ENCODE results near the gene CPNE5. TPM values are rescaled to one million over a fixed set of nuclear protein-coding genes. Genes with fewer than 3 reads are reported as not detected.
A peak's percentile ranks its signal among the peaks of the same experiment; 100 is the strongest.

CPNE5 gene
- total RNA-seq, 1 donor from 2014 or later = 2.3 TPM

DNA sequence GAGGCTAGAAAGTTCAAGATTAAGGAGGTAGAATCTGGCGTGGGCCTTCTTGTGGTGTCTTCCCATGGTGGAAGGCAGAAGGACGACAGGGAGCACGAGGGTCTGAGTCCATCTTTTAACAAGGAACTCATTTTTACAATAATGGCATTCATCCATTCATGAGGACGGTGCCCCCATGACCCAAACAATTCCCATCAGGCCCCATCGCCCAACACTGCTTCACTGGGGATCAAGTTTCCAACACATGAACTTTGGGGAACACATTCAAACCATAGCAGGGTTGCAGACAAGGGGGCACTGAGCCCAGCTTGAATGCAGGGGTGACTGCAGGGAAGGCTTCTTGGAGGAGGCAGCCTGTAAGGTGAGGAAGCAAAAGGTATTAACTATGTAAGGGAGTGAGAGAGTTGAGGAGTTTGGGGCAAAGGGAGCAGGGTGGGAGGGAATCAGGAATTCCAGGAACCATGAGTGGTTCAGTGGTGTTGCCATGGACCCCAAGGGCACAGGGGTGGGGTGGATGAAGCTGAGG, 136.1 kb downstream of the CPNE5 start:
- no peaks in the 10 kb centered on the region for H3K36me3 ChIP-seq
- ATAC-seq (no peak), DNase-seq (peak; percentile 18)
- no peak overlapping the region for H3K4me3 ChIP-seq
- no peaks in the 10 kb centered on the region for H3K27me3 ChIP-seq
- no peak overlapping the region for H3K27ac ChIP-seq
- intact Hi-C loops (cut with DNase I) = no loop called here
- TF ChIP-seq, protein P1, sequence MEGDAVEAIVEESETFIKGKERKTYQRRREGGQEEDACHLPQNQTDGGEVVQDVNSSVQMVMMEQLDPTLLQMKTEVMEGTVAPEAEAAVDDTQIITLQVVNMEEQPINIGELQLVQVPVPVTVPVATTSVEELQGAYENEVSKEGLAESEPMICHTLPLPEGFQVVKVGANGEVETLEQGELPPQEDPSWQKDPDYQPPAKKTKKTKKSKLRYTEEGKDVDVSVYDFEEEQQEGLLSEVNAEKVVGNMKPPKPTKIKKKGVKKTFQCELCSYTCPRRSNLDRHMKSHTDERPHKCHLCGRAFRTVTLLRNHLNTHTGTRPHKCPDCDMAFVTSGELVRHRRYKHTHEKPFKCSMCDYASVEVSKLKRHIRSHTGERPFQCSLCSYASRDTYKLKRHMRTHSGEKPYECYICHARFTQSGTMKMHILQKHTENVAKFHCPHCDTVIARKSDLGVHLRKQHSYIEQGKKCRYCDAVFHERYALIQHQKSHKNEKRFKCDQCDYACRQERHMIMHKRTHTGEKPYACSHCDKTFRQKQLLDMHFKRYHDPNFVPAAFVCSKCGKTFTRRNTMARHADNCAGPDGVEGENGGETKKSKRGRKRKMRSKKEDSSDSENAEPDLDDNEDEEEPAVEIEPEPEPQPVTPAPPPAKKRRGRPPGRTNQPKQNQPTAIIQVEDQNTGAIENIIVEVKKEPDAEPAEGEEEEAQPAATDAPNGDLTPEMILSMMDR (IDR thresholded peaks at IDR 0.05) = no peak
- H3K4me1 ChIP-seq = no peaks in the 10 kb centered on the region
- no peaks in the 10 kb centered on the region for H3K9me3 ChIP-seq

DNA sequence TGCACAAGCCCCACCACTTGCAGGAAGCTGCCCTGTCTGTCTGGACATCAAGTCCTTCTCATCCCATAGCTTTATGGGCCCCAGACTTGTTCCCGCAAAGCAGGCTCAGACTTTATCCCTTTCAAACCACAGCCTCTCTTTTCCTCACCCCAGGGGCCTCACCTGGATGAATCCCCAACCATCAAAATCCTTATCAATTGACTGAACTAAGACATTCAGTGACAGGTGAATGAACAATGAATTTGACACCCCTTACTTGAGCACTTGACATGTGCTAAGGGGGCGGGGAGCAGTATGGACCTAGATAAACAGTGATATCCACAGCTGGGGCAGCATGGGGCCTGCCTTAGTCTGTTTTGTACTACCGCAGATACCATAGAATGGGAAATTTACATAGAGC, 136.6 kb downstream of the CPNE5 start:
- no peak overlapping the region for H3K27ac ChIP-seq
- DNase-seq = no peak
- ATAC-seq = no peak
- intact Hi-C loops (cut with DNase I) = no loop called here
- no peaks in the 10 kb centered on the region for H3K36me3 ChIP-seq
- no peak overlapping the region for H3K4me3 ChIP-seq
- TF ChIP-seq, protein P1 (IDR thresholded peaks at IDR 0.05) = no peak
- H3K27me3 ChIP-seq = no peaks in the 10 kb centered on the region
- H3K9me3 ChIP-seq = no peaks in the 10 kb centered on the region
- no peaks in the 10 kb centered on the region for H3K4me1 ChIP-seq

DNA sequence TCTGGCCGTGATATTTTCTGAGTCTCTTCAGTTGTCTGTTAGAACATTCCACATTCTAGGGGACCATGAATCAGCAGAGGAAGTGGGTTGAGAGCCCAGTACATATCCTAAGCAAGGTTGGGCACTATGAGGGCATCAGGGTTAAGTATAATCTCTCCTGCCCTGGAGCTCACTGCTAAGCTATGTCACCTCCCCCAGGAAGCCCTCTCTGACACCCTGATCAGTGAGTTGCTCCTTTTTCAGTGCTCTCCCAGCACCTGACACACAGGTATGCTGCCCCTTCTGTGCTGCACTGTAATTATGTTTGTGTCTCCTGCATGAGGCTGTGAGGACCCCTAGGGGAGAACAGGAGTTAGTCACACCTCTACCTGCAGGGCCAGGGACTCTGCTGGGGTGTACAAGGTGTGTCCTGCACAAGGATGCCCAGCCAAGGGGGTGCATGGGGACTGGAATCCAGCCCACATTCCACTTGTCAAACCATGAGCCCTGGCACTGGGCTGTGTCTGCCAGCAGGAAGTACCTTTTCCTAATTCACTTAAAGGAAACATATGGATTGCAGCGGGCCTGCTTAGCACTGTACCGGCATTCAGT, 137.7 kb downstream of the CPNE5 start:
- no peaks in the 10 kb centered on the region for H3K9me3 ChIP-seq
- no peaks in the 10 kb centered on the region for H3K4me1 ChIP-seq
- ATAC-seq (peak; percentile 48), DNase-seq (peak; percentile 45)
- TF ChIP-seq, protein P1 (IDR thresholded peaks at IDR 0.05) = no peak
- no peaks in the 10 kb centered on the region for H3K36me3 ChIP-seq
- no peak overlapping the region for H3K27ac ChIP-seq
- no peak overlapping the region for H3K4me3 ChIP-seq
- H3K27me3 ChIP-seq = no peaks in the 10 kb centered on the region
- intact Hi-C loops (cut with DNase I) = no loop called here

DNA sequence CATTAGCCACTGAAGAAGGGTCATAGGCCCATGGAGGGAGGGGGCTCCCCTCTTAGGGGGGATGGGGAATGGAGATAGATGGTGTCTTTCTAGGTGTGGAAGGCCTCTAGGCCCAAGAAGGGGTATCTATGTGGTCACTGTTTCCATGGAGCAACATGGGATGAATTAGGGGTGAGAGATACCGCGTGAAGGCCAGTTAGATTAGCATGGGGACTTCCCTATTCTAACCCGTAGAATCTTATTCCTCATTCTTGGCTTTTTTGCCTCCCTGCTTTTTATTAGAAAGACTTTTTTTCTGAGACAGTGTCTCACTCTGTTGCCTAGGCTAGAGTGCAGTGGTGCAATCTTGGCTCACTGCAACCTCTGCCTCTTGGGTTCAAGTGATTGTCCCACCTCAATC, 138.4 kb downstream of the CPNE5 start:
- H3K27ac ChIP-seq = no peak overlapping the region
- no peaks in the 10 kb centered on the region for H3K4me1 ChIP-seq
- peak; percentile 34 for ATAC-seq
- no peaks in the 10 kb centered on the region for H3K36me3 ChIP-seq
- no peaks in the 10 kb centered on the region for H3K9me3 ChIP-seq
- intact Hi-C loops (cut with DNase I) = no loop called here
- H3K4me3 ChIP-seq = no peak overlapping the region
- TF ChIP-seq, protein P1 (IDR thresholded peaks at IDR 0.05) = no peak
- H3K27me3 ChIP-seq = no peaks in the 10 kb centered on the region
- no peak for DNase-seq

DNA sequence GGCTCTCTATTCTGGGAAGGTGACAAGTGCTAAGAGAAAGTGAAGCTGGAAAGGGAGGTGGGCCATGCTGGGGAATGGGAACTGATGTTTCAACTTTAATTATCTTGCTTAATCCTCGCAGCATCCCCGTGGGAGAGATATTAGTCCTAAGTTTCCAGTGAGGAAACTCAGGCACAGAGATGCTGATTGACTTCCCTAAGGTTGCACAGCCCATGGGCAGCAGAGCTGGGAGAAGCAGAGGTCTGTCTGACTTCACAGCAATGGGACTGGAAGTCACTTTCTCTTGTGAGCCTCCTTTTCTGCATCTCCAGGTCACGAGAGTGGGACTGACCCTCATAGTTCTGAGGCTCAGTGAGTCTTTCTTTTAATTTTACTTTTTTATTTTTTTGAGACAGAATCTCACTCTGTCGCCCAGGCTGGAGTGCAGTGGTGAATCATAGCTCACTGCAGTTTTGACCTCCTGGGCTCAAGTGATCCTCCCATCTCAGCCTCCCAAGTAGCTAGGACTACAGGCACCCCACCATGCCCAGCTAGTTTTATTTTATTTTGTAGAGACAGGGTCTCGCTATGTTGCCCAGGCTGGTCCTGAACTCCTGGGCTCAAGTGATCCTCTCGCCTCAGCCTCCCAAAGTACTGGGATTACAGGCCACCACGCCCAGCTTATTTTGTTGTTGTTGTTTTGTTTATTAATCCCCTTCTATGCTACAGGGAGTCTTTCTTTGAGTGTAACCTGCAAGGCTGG, 139.0 kb downstream of the CPNE5 start:
- no peaks in the 10 kb centered on the region for H3K36me3 ChIP-seq
- intact Hi-C loops (cut with DNase I) = no loop called here
- H3K27me3 ChIP-seq = no peaks in the 10 kb centered on the region
- TF ChIP-seq, protein P1 (IDR thresholded peaks at IDR 0.05) = no peak
- ATAC-seq = no peak
- H3K9me3 ChIP-seq = no peaks in the 10 kb centered on the region
- H3K4me1 ChIP-seq = no peaks in the 10 kb centered on the region
- no peak overlapping the region for H3K4me3 ChIP-seq
- DNase-seq = no peak
- no peak overlapping the region for H3K27ac ChIP-seq
